GM12875 (cell line): ENCODE measurements around the gene COX5A.

Experiments used
- H3K4me3 ChIP-seq: one replicate; pipeline ENCODE4 v1.5.1; 2011; ENCODE audit warnings: low read depth, low read length, control low read depth
- TF ChIP-seq, protein P1 (sequence below): IDR thresholded peaks from 2 replicates; pipeline ENCODE4 v1.5.1; 2011; ENCODE audit warnings: low read depth, mild to moderate bottlenecking, control low read depth, inconsistent platforms, low read length, moderate library complexity, borderline replicate concordance; ENCODE audit not compliant: insufficient read depth

COX5A gene

DNA sequence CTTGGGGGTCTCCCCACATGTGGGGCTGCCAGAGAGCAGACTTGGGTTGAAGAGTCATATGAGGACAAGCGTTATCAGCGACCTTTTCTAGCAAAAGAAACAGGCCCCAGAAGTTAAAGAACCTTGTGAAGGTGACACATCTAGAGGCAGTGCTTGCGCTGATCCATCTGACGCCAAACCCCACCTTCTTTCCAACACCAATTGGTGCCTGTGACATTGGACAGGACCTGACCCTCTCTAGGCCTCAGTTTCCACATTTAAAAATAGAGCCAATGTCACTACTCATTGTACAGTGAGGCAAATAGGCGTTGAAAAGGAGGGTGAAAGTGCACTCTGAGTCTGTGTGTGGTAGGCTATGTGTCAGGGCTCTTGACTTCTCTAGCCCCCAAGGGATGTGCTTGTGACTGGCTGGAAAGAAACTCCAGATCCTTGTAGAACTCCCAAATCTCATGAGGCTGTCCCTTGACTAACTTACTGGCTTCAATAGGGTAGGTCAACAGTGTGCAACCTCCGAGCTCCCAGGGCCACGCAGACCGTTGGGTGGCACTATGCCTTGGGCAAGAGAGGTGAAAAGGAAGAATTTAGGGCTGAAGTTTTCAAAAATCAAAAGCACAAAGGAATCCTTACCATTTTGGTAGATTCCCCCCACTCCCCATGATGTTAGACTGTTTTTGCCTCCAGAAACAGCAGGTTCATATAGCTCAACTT lies 30.6 kb downstream of the COX5A start:
- H3K4me3 ChIP-seq, result peak overlapping the region; percentile 98
- TF ChIP-seq, protein P1, sequence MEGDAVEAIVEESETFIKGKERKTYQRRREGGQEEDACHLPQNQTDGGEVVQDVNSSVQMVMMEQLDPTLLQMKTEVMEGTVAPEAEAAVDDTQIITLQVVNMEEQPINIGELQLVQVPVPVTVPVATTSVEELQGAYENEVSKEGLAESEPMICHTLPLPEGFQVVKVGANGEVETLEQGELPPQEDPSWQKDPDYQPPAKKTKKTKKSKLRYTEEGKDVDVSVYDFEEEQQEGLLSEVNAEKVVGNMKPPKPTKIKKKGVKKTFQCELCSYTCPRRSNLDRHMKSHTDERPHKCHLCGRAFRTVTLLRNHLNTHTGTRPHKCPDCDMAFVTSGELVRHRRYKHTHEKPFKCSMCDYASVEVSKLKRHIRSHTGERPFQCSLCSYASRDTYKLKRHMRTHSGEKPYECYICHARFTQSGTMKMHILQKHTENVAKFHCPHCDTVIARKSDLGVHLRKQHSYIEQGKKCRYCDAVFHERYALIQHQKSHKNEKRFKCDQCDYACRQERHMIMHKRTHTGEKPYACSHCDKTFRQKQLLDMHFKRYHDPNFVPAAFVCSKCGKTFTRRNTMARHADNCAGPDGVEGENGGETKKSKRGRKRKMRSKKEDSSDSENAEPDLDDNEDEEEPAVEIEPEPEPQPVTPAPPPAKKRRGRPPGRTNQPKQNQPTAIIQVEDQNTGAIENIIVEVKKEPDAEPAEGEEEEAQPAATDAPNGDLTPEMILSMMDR, result no peak

DNA sequence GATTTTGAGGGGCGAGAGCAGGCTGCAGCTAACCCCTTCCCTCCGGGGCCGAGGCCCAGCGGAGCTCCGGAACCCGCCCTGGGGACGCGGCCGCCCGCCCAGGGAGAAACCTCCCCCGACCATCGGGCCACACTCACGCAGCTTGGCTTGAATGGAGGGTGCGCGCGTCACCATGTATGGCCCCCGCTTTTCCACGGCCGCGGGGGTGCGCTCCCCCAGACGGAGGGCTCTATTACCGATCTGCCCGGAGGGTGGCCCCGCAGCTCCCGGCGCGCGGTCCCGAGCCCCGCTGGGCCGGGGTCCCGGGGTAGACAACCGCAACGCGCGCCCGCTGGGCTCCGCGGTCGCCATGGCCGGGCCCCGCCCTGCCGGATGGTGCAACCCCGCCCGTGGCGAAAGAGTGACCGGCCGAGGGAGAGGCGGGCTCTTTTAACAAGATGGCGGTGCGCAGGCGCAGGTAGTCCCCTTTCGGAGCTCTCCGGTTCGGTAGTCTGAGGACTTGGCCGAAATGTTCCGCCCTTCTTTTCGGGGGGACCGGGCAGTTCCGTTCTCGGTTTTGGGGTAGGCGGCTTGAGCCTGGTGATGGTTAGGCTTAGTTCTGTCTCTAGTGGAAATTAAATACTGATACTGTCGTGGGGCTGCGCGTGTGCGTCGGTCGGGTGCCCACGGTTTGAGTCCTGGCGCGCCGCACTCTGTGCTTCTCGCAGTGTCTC lies 31.3 kb downstream of the COX5A start, which contains the start of gene FAM219B:
FAM219B (minus strand) TSS at position 402 of the 713 bp plus-strand sequence; CDS start at position 351, 51 bp downstream.
- TF ChIP-seq, protein P1, result no peak
- H3K4me3 ChIP-seq, result peak within 1 kb of the TSS; percentile 98

DNA sequence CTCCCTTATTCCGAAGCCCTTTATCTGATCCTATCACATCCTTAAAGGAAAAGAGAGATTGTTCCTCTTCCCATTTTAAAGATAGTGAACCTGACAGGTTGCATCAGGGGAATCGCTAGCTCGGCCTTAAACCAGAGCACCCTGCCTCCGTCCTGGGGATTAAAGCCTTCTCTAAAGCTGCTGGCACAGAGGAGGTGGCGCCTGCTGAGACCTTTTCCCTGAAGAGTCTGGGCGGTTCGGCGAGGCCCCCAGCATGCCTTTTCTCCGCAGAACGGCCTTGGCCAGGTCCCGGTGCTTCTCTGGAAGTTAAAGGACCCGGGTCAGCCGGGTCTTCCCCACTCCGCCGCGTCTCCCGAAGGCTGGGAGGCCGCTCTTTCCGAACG lies 31.8 kb downstream of the COX5A start:
- TF ChIP-seq, protein P1, result no peak
- H3K4me3 ChIP-seq, result peak overlapping the region; percentile 98

DNA sequence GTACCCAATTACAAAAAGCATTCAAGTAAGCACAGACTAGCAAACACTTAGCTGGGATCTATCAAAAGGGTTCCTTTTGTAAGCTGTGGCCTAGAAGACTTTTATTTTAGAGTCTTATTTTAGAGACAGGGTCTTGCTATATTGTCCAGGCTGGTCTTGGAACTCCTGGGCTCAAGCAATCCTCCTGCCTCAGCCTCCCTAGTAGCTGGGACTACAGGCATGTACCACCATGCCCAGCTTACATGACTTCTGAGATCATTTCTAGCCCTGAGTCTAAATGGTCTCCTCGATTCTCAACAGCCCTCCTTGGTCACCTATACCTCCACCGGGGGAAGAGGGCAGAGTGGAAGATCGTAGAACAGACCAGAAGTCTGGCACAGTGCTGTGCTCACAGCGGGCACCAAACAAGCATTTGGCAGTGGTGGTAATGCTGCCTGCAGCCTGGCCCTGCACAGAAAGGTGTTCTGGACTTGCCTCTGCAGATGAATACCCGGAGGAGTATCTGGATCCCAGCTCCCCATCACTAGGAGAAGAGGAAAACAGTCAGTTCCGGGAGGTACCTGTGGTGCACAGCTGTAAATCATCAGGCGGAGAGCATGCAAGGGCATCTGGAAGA lies 33.6 kb downstream of the COX5A start:
- TF ChIP-seq, protein P1, result no peak
- H3K4me3 ChIP-seq, result no peak overlapping the region

DNA sequence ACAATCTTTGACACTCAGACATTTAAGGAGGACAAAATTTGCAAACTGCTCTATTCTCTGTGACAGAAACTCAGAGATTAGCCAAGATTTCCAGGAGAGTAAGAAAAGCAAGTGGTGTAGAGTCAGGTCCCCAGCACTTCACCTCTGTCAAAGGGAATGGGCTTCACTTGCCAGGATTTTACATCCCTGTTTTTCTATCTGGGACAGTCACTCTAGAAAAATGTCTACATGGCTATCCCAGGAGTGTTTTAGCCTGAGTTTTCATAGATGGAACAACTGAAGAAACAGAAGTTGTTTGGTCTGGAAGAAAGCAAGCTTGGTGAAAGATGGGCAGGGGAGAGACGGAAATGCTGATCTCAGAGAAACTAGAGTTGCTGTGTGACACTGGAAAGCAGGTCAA lies 34.2 kb downstream of the COX5A start:
- no peak overlapping the region for H3K4me3 ChIP-seq
- TF ChIP-seq, protein P1, result no peak

DNA sequence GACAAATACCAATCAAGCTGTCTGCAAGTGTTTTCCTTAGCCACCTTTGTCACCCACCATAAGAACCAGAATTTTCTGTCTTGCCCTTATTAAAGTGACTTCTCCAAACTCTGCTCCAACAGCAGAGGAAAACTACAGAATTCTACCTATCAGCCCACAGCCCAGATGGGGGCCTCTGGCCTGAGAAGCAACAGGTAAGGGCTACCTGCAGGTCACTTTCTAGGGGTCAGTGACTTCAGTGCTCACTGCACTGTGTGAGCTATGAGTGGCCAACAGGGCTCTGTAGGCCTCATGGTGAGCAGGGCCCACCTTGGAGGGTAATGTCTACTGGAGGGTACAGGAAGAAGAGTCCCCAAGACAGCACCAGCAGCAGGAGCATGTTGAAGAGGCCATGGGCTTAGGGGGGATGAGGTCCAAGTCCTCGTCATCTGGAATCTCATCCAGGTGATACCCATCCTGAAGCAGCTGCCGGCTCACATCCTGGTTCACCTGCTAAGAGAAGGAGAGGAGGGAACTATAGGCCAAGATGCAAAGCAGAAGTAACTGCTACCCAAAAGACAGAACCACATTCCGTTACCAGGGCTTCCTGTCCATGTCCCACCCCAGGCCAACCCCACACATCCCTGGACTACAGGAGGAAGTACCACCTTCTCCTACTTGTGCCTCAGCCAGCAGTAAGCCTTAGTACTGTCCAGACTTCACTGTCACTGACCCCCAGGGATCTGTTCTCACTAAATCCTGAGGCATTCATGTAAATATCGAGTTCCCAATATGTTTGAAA lies 35.4 kb downstream of the COX5A start:
- H3K4me3 ChIP-seq, result no peak overlapping the region
- TF ChIP-seq, protein P1, result no peak
